K562 (cell line): ENCODE results near the gene ABCB4. TPM values are rescaled to one million over a fixed set of nuclear protein-coding genes. Genes with fewer than 3 reads are reported as not detected.

Source experiments
- ATF6 ChIP-seq: sonication (generic); formaldehyde crosslinking; IDR thresholded peaks from 2 replicates; pipeline ENCODE4 v1.4.0; 2020; ENCODE audit warnings: mild to moderate bottlenecking, missing genetic modification reagents
- ETV5 ChIP-seq: sonication (generic); formaldehyde crosslinking; IDR thresholded peaks from 2 replicates; pipeline ENCODE4 v1.4.0; 2020; ENCODE audit warnings: low read depth, mild to moderate bottlenecking, missing genetic modification reagents
- FOXO4 ChIP-seq: fragments of 450-650 bp; formaldehyde crosslinking; IDR thresholded peaks from 2 replicates; pipeline ENCODE4 v1.4.0; 2020; ENCODE audit warnings: mild to moderate bottlenecking, moderate library complexity
- HDAC3 ChIP-seq: fragments of 450-650 bp; IDR thresholded peaks from 2 replicates; pipeline ENCODE4 v1.6.1; 2018; ENCODE audit warnings: borderline replicate concordance, mild to moderate bottlenecking, moderate library complexity; ENCODE audit not compliant: partially characterized antibody
- KLF16 ChIP-seq: IDR thresholded peaks from 2 replicates; pipeline ENCODE4 v1.6.1; 2016; ENCODE audit warnings: antibody characterized with exemption
- POLR2B ChIP-seq: fragments of 450-650 bp; IDR thresholded peaks from 2 replicates; pipeline ENCODE4 v1.6.1; 2018; ENCODE audit warnings: low read depth; ENCODE audit not compliant: partially characterized antibody
- POU5F1 ChIP-seq: fragments of 150-350 bp; IDR thresholded peaks from 2 replicates; pipeline ENCODE4 v1.6.1; 2014; ENCODE audit warnings: borderline replicate concordance, low read length, low read depth, mild to moderate bottlenecking; ENCODE audit not compliant: partially characterized antibody
- RBFOX2 ChIP-seq: fragments of 200-400 bp; formaldehyde crosslinking; IDR thresholded peaks from 2 replicates; pipeline ENCODE4 v1.6.1; 2017; ENCODE audit warnings: low read depth, mild to moderate bottlenecking, low read length, moderate library complexity
- TEAD4 ChIP-seq, 2 experiments: sonication (generic) in 1 of 2; formaldehyde crosslinking in 1 of 2; IDR thresholded peaks; 2 replicates each; pipeline versions ENCODE4 v1.6.1 to v1.8.0; 2012 to 2022; ENCODE audit warnings: borderline replicate concordance in 1 of 2, inconsistent platforms in 1 of 2, low read length in 1 of 2, mild to moderate bottlenecking in 1 of 2, missing genetic modification reagents in 1 of 2
- ZNF217 ChIP-seq: sonication (generic); formaldehyde crosslinking; IDR thresholded peaks from 2 replicates; pipeline ENCODE4 v1.8.0; 2022; ENCODE audit warnings: mild to moderate bottlenecking, missing genetic modification reagents
- ZNF75A ChIP-seq: fragments of 450-650 bp; formaldehyde crosslinking; IDR thresholded peaks from 2 replicates; pipeline ENCODE4 v1.4.0; 2020; ENCODE audit warnings: mild to moderate bottlenecking
- polyA plus RNA-seq, 8 experiments: library from polyadenylated mRNA; depleted of rRNA in 4 of 8; stranded (reverse) in 5 of 8; unstranded in 3 of 8; fragments of >200 nt; fragmentation: Nextera tagmentation in 2 of 8; fragmentation: Illumina TruSeq in 1 of 8; extraction: Ambion mirVana in 2 of 8; extraction: Trizol in 1 of 8; gene quantifications; 2 replicates each; pipeline versions ENCODE4 v1.2.1 to v1.2.3, GENCODE V29; 2011 to 2014; ENCODE audit warnings: inconsistent platforms in 1 of 8, missing spikeins in 1 of 8
- total RNA-seq, 7 experiments: library from RNA; depleted of rRNA in 6 of 7; stranded (reverse); fragments of >200 nt in 6 of 7; fragmentation: Illumina TruSeq in 2 of 7; extraction: Trizol in 2 of 7; gene quantifications; 2 replicates each; pipeline versions ENCODE4 v1.2.1 to v1.2.3, GENCODE V29; 2011 to 2021; ENCODE audit warnings: low replicate concordance in 1 of 7
- TF ChIP-seq, protein P1 (sequence below): fragments of 150-350 bp; IDR thresholded peaks from 2 replicates; pipeline ENCODE4 v1.6.1; 2014; ENCODE audit warnings: low read depth, mild to moderate bottlenecking, low read length, borderline replicate concordance
- TF ChIP-seq, protein P2 (sequence below): fragments of 450-650 bp; IDR thresholded peaks from 2 replicates; pipeline ENCODE4 v1.7.0; 2016; ENCODE audit warnings: borderline replicate concordance
- TF ChIP-seq, protein P3 (sequence below): sonication (generic); formaldehyde crosslinking; IDR thresholded peaks from 2 replicates; pipeline ENCODE4 v1.5.0; 2020; ENCODE audit warnings: missing genetic modification reagents
- TF ChIP-seq, protein P4 (sequence below): conservative IDR thresholded peaks from 2 replicates; pipeline ENCODE4 v1.6.1; 2011; ENCODE audit warnings: low read depth, mild to moderate bottlenecking, low read length; ENCODE audit not compliant: control insufficient read depth

The ABCB4 gene
- total and polyA plus RNA-seq, 9 of the 15 experiments (the other 6 are each of a cell fraction or from before 2014, with no cell fraction given) = 0.06 to 0.73 (median 0.40) TPM

DNA sequence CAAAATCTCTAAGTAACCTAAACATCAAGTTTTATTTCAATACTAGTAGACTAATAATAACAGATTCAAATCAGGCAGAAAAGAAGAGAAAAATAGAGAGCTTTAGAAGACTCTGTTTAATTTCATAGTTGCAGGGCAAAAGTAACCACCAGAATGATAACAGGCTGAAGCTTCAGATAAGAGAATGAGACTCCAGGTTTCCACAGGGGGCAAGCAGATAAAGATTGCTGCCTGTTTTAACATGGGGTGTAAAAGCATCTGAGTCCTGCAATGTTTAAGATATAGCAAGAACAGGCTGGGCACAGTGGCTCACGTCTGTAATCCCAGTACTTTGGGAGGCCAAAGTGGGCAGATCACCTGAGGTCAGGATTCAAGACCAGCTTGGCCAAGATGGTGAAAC is 119.0 kb downstream of the ABCB4 start (continued):
- TF ChIP-seq, protein P1, sequence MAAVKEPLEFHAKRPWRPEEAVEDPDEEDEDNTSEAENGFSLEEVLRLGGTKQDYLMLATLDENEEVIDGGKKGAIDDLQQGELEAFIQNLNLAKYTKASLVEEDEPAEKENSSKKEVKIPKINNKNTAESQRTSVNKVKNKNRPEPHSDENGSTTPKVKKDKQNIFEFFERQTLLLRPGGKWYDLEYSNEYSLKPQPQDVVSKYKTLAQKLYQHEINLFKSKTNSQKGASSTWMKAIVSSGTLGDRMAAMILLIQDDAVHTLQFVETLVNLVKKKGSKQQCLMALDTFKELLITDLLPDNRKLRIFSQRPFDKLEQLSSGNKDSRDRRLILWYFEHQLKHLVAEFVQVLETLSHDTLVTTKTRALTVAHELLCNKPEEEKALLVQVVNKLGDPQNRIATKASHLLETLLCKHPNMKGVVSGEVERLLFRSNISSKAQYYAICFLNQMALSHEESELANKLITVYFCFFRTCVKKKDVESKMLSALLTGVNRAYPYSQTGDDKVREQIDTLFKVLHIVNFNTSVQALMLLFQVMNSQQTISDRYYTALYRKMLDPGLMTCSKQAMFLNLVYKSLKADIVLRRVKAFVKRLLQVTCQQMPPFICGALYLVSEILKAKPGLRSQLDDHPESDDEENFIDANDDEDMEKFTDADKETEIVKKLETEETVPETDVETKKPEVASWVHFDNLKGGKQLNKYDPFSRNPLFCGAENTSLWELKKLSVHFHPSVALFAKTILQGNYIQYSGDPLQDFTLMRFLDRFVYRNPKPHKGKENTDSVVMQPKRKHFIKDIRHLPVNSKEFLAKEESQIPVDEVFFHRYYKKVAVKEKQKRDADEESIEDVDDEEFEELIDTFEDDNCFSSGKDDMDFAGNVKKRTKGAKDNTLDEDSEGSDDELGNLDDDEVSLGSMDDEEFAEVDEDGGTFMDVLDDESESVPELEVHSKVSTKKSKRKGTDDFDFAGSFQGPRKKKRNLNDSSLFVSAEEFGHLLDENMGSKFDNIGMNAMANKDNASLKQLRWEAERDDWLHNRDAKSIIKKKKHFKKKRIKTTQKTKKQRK = no peak
- no peak for TF ChIP-seq ATF6 (CRISPR knock-in tag)
- TF ChIP-seq HDAC3 = no peak
- no peak for TF ChIP-seq ETV5
- TF ChIP-seq POLR2B = no peak
- TF ChIP-seq, protein P2, sequence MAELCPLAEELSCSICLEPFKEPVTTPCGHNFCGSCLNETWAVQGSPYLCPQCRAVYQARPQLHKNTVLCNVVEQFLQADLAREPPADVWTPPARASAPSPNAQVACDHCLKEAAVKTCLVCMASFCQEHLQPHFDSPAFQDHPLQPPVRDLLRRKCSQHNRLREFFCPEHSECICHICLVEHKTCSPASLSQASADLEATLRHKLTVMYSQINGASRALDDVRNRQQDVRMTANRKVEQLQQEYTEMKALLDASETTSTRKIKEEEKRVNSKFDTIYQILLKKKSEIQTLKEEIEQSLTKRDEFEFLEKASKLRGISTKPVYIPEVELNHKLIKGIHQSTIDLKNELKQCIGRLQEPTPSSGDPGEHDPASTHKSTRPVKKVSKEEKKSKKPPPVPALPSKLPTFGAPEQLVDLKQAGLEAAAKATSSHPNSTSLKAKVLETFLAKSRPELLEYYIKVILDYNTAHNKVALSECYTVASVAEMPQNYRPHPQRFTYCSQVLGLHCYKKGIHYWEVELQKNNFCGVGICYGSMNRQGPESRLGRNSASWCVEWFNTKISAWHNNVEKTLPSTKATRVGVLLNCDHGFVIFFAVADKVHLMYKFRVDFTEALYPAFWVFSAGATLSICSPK = no peak
- TF ChIP-seq RBFOX2 = no peak
- TF ChIP-seq, protein P3, sequence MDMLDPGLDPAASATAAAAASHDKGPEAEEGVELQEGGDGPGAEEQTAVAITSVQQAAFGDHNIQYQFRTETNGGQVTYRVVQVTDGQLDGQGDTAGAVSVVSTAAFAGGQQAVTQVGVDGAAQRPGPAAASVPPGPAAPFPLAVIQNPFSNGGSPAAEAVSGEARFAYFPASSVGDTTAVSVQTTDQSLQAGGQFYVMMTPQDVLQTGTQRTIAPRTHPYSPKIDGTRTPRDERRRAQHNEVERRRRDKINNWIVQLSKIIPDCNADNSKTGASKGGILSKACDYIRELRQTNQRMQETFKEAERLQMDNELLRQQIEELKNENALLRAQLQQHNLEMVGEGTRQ (CRISPR knock-in tag) = no peak
- TF ChIP-seq, protein P4, sequence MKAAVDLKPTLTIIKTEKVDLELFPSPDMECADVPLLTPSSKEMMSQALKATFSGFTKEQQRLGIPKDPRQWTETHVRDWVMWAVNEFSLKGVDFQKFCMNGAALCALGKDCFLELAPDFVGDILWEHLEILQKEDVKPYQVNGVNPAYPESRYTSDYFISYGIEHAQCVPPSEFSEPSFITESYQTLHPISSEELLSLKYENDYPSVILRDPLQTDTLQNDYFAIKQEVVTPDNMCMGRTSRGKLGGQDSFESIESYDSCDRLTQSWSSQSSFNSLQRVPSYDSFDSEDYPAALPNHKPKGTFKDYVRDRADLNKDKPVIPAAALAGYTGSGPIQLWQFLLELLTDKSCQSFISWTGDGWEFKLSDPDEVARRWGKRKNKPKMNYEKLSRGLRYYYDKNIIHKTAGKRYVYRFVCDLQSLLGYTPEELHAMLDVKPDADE = no peak
- no peak for TF ChIP-seq POU5F1
- TF ChIP-seq KLF16 = peak; percentile 76
- TF ChIP-seq TEAD4 (IDR thresholded peaks at IDR 0.05; ENCODE audit: low read length) = peak; percentile 89
- TF ChIP-seq TEAD4 (CRISPR knock-in tag; IDR thresholded peaks at IDR 0.05; ENCODE audit: borderline replicate concordance) = no peak
- no peak for TF ChIP-seq ZNF75A
- no peak for TF ChIP-seq ZNF217 (CRISPR knock-in tag)
- no peak for TF ChIP-seq FOXO4
